DMS114 treated with DMSO at 0.1 percent for 48 hours (cell line): ENCODE measurements around the gene RUNX1.

Source experiments
- DNase-seq: peaks from one replicate; lab custom pipeline; 2025; ENCODE audit not compliant: unreplicated experiment; lab: John Stamatoyannopoulos, UW

Gene RUNX1

GRCh38 chr21:34764715-34765284 lies 284.3 kb downstream of the RUNX1 start:
- DNase-seq: no peak

GRCh38 chr21:34762786-34763185 lies 286.3 kb downstream of the RUNX1 start:
- DNase-seq: no peak

DNA sequence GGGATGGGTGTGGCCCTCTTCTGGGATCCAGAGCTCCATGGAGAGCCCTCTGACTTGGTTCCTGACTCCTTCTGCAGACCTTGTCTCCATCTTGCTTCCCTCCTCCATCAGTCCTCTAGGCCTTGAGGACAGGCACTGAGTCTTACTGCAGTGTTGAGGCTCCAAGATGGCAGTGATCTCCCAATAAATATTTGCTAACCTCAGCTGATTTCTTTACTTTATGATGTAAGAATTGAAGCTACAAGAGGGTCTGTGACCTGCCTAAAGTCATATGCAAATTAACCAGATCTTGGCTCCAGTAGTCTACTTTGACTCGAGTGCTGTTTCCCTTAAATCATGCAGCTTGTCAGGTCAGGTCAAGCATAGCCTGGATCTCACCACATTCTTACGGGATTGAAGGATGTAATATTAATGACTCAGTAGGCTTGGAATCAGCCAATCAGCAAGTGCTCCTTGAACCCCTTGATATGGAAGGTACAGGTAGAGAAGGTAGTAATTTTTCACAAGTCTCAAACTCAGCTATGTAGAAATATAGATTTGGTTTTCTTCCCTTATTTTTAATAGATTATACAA lies 287.3 kb downstream of the RUNX1 start:
- no peak for DNase-seq

DNA sequence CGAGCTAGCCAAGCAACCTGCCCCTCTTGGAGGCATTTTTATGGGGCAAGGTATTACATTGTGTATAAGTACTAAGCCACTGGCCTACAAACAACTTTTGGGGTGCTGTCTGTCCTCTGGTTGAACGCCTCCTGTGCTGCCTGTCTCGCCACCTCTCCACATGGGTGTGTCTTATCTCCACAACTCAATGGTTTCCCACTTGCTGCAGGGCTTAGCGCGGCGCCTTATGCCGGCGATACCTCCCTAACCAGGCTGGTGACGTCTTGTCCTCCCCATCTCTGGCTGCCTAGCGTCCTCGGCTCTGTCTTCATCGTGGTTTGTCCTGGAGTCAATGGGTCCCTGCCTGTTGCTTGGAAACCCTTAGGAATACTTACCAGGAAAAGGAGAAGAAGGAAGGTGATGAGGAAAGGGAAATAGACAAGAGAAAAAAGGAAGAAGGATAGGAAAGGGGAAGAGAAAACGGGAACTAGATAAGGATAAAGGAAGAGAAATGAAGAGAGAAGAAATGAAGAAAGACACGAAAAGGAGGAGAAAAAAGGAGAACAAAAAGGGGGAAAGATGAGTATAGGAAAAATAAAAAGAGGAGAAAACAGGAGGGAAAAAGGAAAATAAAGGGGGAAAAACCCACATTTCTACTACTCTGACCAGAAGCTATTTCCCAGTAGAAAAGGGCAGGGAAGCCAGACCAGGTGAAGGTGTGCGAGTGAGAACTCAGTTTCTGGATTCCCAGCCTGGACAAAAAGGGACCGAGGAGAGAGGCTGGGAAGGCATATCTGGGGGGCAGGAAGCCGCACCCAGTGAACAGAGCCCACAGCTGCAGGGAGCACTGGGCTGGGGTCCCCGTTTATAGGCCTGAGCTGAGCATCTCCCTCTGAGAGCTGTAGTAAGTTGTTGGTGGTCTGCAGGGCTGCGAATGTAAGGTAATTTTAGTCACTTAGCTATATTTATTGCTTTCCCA lies 294.1 kb downstream of the RUNX1 start:
- DNase-seq: no peak

DNA sequence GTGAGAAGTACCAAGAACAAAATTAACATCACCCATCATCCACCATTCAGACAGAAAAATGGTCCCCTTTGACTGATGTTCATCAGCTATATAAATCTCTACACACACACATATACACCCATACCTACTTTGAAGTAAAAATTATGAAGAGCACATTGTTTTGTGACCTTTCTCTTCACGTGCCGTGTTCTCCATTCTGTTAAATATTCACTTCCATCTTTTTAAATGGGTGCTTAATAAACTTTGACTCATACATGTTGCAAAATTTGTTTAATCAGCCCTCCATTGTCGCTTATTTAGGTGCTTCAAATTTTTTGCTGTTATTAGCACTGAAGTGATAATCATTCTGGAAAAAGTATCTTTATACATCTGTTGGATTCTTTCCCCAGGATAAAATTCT lies 300.2 kb downstream of the RUNX1 start:
- no peak for DNase-seq

GRCh38 chr21:34745557-34746255 lies 303.4 kb downstream of the RUNX1 start:
- DNase-seq: peak; percentile 44

- no peak for DNase-seq
Observed at GRCh38 chr21:34744801-34745200, 304.3 kb downstream of the RUNX1 start.

- DNase-seq: no peak
Observed at GRCh38 chr21:34743831-34744230, 305.3 kb downstream of the RUNX1 start.

DNA sequence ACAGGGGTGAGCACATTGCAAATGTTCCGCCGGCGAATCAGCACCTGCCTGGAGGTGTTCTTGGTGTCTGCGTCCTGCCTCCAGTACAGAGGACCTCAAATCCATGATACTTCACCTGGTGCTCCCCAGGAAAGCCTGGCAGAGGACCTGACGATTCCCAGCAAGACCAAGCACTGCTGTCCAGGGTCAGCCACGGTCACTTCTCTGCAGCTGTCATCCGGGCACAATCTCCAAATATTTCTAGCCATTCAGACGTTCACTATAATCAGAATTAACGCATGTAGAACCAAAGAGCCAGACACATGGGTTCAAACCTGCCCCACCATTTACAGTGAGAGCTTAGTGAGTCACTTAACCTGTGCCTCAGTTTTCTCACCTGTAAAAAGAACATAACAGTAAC lies 305.8 kb downstream of the RUNX1 start:
- no peak for DNase-seq

GRCh38 chr21:34740198-34740597 lies 308.9 kb downstream of the RUNX1 start:
- no peak for DNase-seq
